IMR-90 (cell line): ENCODE results near the gene PNKD. TPM values are rescaled to one million over a fixed set of nuclear protein-coding genes. Genes with fewer than 3 reads are reported as not detected.

Experiments
- ATAC-seq: fragments of 200-7000 bp; cut with Tn5 transposase; 2 replicates; pipeline ENCODE4 v1.9.1; 2020; ENCODE audit warnings: low read depth, mild to moderate bottlenecking, moderate library complexity
- BruUV-seq: library from RNA; stranded (reverse); fragments of 400-500 nt; replicated peaks from 2 replicates; lab custom pipeline; 2021; lab: Mats Ljungman, UMichigan
- CTCF ChIA-PET: fragments of 300-600 bp; formaldehyde crosslinking; extraction: SDS; loops from one replicate; lab custom pipeline; 2021; ENCODE audit warnings: antibody characterized with exemption; lab: Yijun Ruan, JAX
- POLR2A ChIA-PET: fragments of 300-600 bp; sonication (Branson Sonifier 250); formaldehyde crosslinking; loops from one replicate; lab custom pipeline; 2022; ENCODE audit warnings: antibody characterized with exemption; ENCODE audit not compliant: unreplicated experiment; lab: Charles Lee
- DNase-seq: peaks from one replicate; pipeline ENCODE4 v3.0.0; 2013
- H2AFZ ChIP-seq: replicated peaks from 2 replicates; pipeline ENCODE3; 2013; ENCODE audit warnings: low read length, mild to moderate bottlenecking; ENCODE audit not compliant: poor library complexity
- H2AK5ac ChIP-seq: 2 replicates; pipeline ENCODE4 v1.6.1; 2013; ENCODE audit warnings: low read depth, low read length, inconsistent platforms
- H2AK9ac ChIP-seq: replicated peaks from 2 replicates; pipeline ENCODE3; 2013; ENCODE audit warnings: mild to moderate bottlenecking, low read depth, low read length, moderate library complexity; ENCODE audit not compliant: poor library complexity
- H2BK120ac ChIP-seq: 2 replicates; pipeline ENCODE4 v1.6.1; 2013; ENCODE audit warnings: low read depth, low read length, inconsistent platforms
- H2BK15ac ChIP-seq: 3 replicates; pipeline ENCODE4 v1.6.1; 2013; ENCODE audit warnings: low read depth, low read length, inconsistent platforms
- H2BK20ac ChIP-seq: 2 replicates; pipeline ENCODE4 v1.6.1; 2013; ENCODE audit warnings: low read depth, mild to moderate bottlenecking, inconsistent platforms, low read length, moderate library complexity
- H2BK5ac ChIP-seq: 2 replicates; pipeline ENCODE4 v1.6.1; 2013; ENCODE audit warnings: mild to moderate bottlenecking, low read depth, low read length, inconsistent platforms; ENCODE audit not compliant: poor library complexity, severe bottlenecking
- H3K14ac ChIP-seq: replicated peaks from 2 replicates; pipeline ENCODE4 v1.6.1; 2013; ENCODE audit warnings: low read depth, low read length, inconsistent platforms
- H3K18ac ChIP-seq: 2 replicates; pipeline ENCODE4 v1.6.1; 2013; ENCODE audit warnings: low read depth, low read length, control low read depth
- H3K23ac ChIP-seq: 2 replicates; pipeline ENCODE4 v1.6.1; 2013; ENCODE audit warnings: low read depth, low read length, inconsistent platforms
- H3K27ac ChIP-seq: 2 replicates; pipeline ENCODE4 v1.5.1; 2013; ENCODE audit warnings: mild to moderate bottlenecking, control low read depth, low read length; ENCODE audit not compliant: insufficient read depth
- H3K27me3 ChIP-seq: 2 replicates; pipeline ENCODE4 v1.6.1; 2013; ENCODE audit warnings: low read length; ENCODE audit not compliant: control insufficient read depth, insufficient read depth
- H3K36me3 ChIP-seq: 2 replicates; pipeline ENCODE4 v1.6.1; 2013; ENCODE audit warnings: low read length, mixed read lengths; ENCODE audit not compliant: control insufficient read depth, insufficient read depth
- H3K4ac ChIP-seq: 2 replicates; pipeline ENCODE4 v1.6.1; 2013; ENCODE audit warnings: low read depth, low read length, inconsistent platforms
- H3K4me1 ChIP-seq: 2 replicates; pipeline ENCODE4 v1.6.1; 2013; ENCODE audit warnings: low read length, mixed read lengths; ENCODE audit not compliant: control insufficient read depth, insufficient read depth
- H3K4me2 ChIP-seq: 2 replicates; pipeline ENCODE4 v1.6.1; 2013; ENCODE audit warnings: low read depth, mild to moderate bottlenecking, control low read depth, low read length, moderate library complexity
- H3K4me3 ChIP-seq: 2 replicates; pipeline ENCODE4 v1.5.1; 2013; ENCODE audit warnings: low read depth, mild to moderate bottlenecking, control low read depth, low read length, moderate library complexity; ENCODE audit not compliant: insufficient read depth
- H3K56ac ChIP-seq: 2 replicates; pipeline ENCODE4 v1.6.1; 2013; ENCODE audit warnings: low read length, inconsistent platforms; ENCODE audit not compliant: insufficient read depth; ENCODE audit errors: extremely low read depth
- H3K79me1 ChIP-seq, 2 experiments: 2 replicates each; pipeline ENCODE4 v1.6.1; 2013; ENCODE audit warnings: low read length in 2 of 2, inconsistent platforms in 1 of 2, low read depth in 1 of 2
- H3K9ac ChIP-seq: 2 replicates; pipeline ENCODE4 v1.6.1; 2013; ENCODE audit warnings: low read depth, low read length, control low read depth
- H3K9me1 ChIP-seq: 2 replicates; pipeline ENCODE4 v1.6.1; 2013; ENCODE audit warnings: low read length, inconsistent platforms; ENCODE audit not compliant: insufficient read depth
- H3K9me3 ChIP-seq: 2 replicates; pipeline ENCODE4 v1.6.1; 2013; ENCODE audit warnings: low read length; ENCODE audit not compliant: control insufficient read depth, insufficient read depth
- H4K20me1 ChIP-seq: 2 replicates; pipeline ENCODE4 v1.6.1; 2013; ENCODE audit warnings: low read length, inconsistent platforms; ENCODE audit not compliant: insufficient read depth
- H4K5ac ChIP-seq: 2 replicates; pipeline ENCODE4 v1.6.1; 2013; ENCODE audit warnings: mild to moderate bottlenecking, low read depth, low read length, control low read depth
- H4K8ac ChIP-seq, 2 experiments: 2 replicates each; pipeline ENCODE4 v1.6.1; 2013; ENCODE audit warnings: low read depth in 2 of 2, low read length in 2 of 2, control low read depth in 1 of 2, inconsistent platforms in 1 of 2
- H4K91ac ChIP-seq: 2 replicates; pipeline ENCODE4 v1.6.1; 2013; ENCODE audit warnings: low read depth, low read length, inconsistent platforms; ENCODE audit not compliant: insufficient read depth
- BHLHE40 ChIP-seq: fragments of 150-350 bp; IDR thresholded peaks from 2 replicates; pipeline ENCODE4 v1.6.1; 2016; ENCODE audit warnings: mild to moderate bottlenecking, low read depth, low read length
- CEBPB ChIP-seq: IDR thresholded peaks from 2 replicates; pipeline ENCODE4 v1.6.1; 2012; ENCODE audit warnings: low read depth, low read length, improper control_type of control experiment
- CHD1 ChIP-seq: IDR thresholded peaks from 2 replicates; pipeline ENCODE4 v1.6.1; 2012; ENCODE audit warnings: low read depth, low read length, improper control_type of control experiment
- CTCF ChIP-seq: conservative IDR thresholded peaks from 2 replicates; pipeline ENCODE4 v1.5.1; 2012; ENCODE audit warnings: mild to moderate bottlenecking, low read depth, low read length, improper control_type of control experiment
- FOS ChIP-seq: fragments of 150-350 bp; IDR thresholded peaks from 2 replicates; pipeline ENCODE4 v1.6.1; 2016; ENCODE audit warnings: low read depth, low read length
- MAFK ChIP-seq: IDR thresholded peaks from 2 replicates; pipeline ENCODE4 v1.6.1; 2012; ENCODE audit warnings: low read depth, low read length, improper control_type of control experiment
- MAZ ChIP-seq: IDR thresholded peaks from 2 replicates; pipeline ENCODE4 v1.6.1; 2012; ENCODE audit warnings: low read depth, mild to moderate bottlenecking, low read length, improper control_type of control experiment, moderate library complexity, borderline replicate concordance
- MXI1 ChIP-seq: IDR thresholded peaks from 2 replicates; pipeline ENCODE4 v1.6.1; 2012; ENCODE audit warnings: low read depth, mild to moderate bottlenecking, low read length, moderate library complexity, borderline replicate concordance
- NFE2L2 ChIP-seq: fragments of 150-350 bp; IDR thresholded peaks from 2 replicates; pipeline ENCODE4 v1.6.1; 2016; ENCODE audit warnings: low read depth, mild to moderate bottlenecking, low read length
- POLR2A ChIP-seq: IDR thresholded peaks from 2 replicates; pipeline ENCODE4 v1.6.1; 2012; ENCODE audit warnings: mild to moderate bottlenecking, low read depth, low read length
- RAD21 ChIP-seq: IDR thresholded peaks from 2 replicates; pipeline ENCODE4 v1.6.1; 2012; ENCODE audit warnings: low read length, improper control_type of control experiment
- RFX5 ChIP-seq: IDR thresholded peaks from 2 replicates; pipeline ENCODE4 v1.8.0; 2012; ENCODE audit warnings: low read depth, mild to moderate bottlenecking, low read length, moderate library complexity
- SMC3 ChIP-seq: fragments of 150-350 bp; IDR thresholded peaks from 2 replicates; pipeline ENCODE4 v1.6.1; 2016; ENCODE audit warnings: low read depth, mild to moderate bottlenecking, antibody characterized with exemption, low read length, moderate library complexity
- USF2 ChIP-seq: fragments of 150-350 bp; IDR thresholded peaks from 2 replicates; pipeline ENCODE4 v1.6.1; 2017; ENCODE audit warnings: mild to moderate bottlenecking, antibody characterized with exemption, low read length, low read depth
- WGBS, 2 experiments: methylation state at CpG; one replicate each; pipeline versions ENCODE4 v1.1.5 to v1.1.7; 2013; ENCODE audit warnings: missing lambda C conversion rate in 2 of 2; ENCODE audit not compliant: insufficient read length in 1 of 2; ENCODE audit errors: extremely low coverage in 2 of 2; 5-methylcytosine and 5-hydroxymethylcytosine counted together
- dilution Hi-C: fragments of 300-500 bp; cut with HindIII; formaldehyde crosslinking; loops from one replicate; pipeline ENCODE4 v1.14.3; 2018; ENCODE audit warnings: low sequenced_read_pairs; ENCODE audit not compliant: unreplicated experiment
- in situ Hi-C: fragments of 300-500 bp; cut with MboI; formaldehyde crosslinking; loops from 3 replicates; pipeline ENCODE4 v1.14.3; 2019; ENCODE audit warnings: low sequenced_read_pairs, inconsistent platforms, mixed read lengths
- intact Hi-C: fragments of 100-400 bp; cut with micrococcal nuclease; formaldehyde crosslinking; loops from 2 replicates; pipeline ENCODE4 v1.10.0; 2022
- polyA plus RNA-seq, 3 experiments: library from polyadenylated mRNA; depleted of rRNA; stranded (reverse); fragments of >200 nt; gene quantifications; 2 replicates each; pipeline ENCODE4 v1.2.3, GENCODE V29; 2012; ENCODE audit warnings: low replicate concordance in 1 of 3
- total RNA-seq: library from RNA; depleted of rRNA; stranded (reverse); fragments of >200 nt; gene quantifications from 2 replicates; pipeline ENCODE4 v1.2.3, GENCODE V29; 2012
- TF ChIP-seq, protein P1 (sequence below): fragments of 150-350 bp; IDR thresholded peaks from 2 replicates; pipeline ENCODE4 v1.6.1; 2016; ENCODE audit warnings: low read depth, mild to moderate bottlenecking, low read length, moderate library complexity, borderline replicate concordance

Gene PNKD
- total and polyA plus RNA-seq, 2 of the 4 experiments (the other 2 are of a cell fraction): 19.2 to 68.5 TPM

DNA sequence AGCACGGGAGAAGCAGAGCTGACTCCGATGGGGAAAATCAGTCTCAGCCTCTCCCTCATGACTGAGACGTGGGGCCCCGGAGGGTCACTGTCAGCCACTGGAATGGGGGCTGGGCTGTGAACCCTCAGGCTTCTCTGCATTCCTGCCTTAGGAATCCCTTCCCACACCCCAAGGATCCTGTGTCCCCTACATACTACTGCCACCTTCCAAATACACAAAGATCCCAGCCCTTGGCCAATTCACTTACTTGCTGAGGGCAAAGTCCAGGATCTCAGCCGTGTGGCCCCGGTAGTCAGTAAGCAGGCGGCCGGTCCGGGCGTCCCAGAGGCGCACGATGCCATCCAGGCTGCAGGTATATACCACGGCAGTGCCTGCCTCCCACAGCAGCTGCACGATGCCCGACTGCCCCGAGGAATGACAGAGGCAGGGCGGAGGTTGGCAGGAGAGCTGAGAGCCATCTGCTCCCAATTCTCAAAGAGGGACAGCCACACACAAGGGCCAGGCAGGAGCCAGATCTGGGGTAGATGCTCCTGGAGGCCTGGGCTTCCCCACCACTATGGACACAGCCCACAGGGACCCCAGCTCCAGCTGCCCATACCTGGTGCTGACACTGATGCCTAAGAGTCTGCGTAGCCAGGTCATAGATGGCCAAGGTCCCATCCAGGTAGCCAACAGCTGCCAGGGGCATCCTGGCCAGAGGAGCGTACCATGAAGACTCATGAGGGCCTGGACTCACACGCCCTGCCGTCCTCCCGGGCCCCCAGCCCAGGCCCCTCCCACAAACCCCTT lies 5.4 kb upstream of the PNKD start:
- Histone ChIP-seq H3K9ac (no peak overlapping the region), H3K56ac (no peak overlapping the region), H4K91ac (no peak overlapping the region), H3K27me3 (no peaks in the 10 kb centered on the region), H3K4me3 (no peak overlapping the region), H3K18ac (no peak overlapping the region), H2AK9ac (no peak overlapping the region), H4K5ac (no peak overlapping the region), H3K79me1 (peaks cover 11 to 17% of the 10 kb centered on the region in 2 experiments), H3K9me3 (no peaks in the 10 kb centered on the region), H3K27ac (no peak overlapping the region), H2BK120ac (no peak overlapping the region), H4K8ac (no peak overlapping the region), H3K9me1 (peaks cover 3% of the 10 kb centered on the region; the same call in 1 of the 2 replicates), H2AK5ac (no peak overlapping the region), H2BK20ac (no peak overlapping the region), H3K14ac (no peak overlapping the region), H4K20me1 (peaks cover 9% of the 10 kb centered on the region; the same call in 1 of the 2 replicates), H3K4ac (no peak overlapping the region), H3K36me3 (peaks cover 41% of the 10 kb centered on the region), H3K4me1 (peaks cover 3% of the 10 kb centered on the region), H2AFZ (no peak overlapping the region), H2BK15ac (no peak overlapping the region), H3K23ac (no peak overlapping the region), H3K4me2 (no peak overlapping the region), H2BK5ac (no peak overlapping the region)
- POLR2A ChIA-PET: no interaction called here
- ATAC-seq (no peak), DNase-seq (no peak)
- WGBS, 2 experiments: 92% methylated on average over 10 of the region's 22 CpGs; no CpG with 5 or more reads in 1 of the 2 experiments
- intact Hi-C loops: no loop called here
- TSS peak; percentile 62 for BruUV-seq
- CTCF ChIA-PET: no interaction called here
- dilution Hi-C loops: no loop called here
- in situ Hi-C loops: no loop called here
- TF ChIP-seq CTCF: no peak
- no peak for TF ChIP-seq CHD1
- TF ChIP-seq, protein P1, sequence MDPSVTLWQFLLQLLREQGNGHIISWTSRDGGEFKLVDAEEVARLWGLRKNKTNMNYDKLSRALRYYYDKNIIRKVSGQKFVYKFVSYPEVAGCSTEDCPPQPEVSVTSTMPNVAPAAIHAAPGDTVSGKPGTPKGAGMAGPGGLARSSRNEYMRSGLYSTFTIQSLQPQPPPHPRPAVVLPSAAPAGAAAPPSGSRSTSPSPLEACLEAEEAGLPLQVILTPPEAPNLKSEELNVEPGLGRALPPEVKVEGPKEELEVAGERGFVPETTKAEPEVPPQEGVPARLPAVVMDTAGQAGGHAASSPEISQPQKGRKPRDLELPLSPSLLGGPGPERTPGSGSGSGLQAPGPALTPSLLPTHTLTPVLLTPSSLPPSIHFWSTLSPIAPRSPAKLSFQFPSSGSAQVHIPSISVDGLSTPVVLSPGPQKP: no peak
- no peak for TF ChIP-seq POLR2A
- no peak for TF ChIP-seq MAFK
- TF ChIP-seq USF2: no peak
- no peak for TF ChIP-seq MXI1
- TF ChIP-seq BHLHE40: no peak
- TF ChIP-seq NFE2L2: no peak
- no peak for TF ChIP-seq RFX5
- TF ChIP-seq RAD21: no peak
- no peak for TF ChIP-seq FOS
- no peak for TF ChIP-seq MAZ
- TF ChIP-seq CEBPB: no peak
- TF ChIP-seq SMC3: no peak
